T-helper 17 cell (primary cell): Measurements from ENCODE around the gene CAMKMT. TPM values are rescaled to one million over a fixed set of nuclear protein-coding genes. Genes with fewer than 3 reads are reported as not detected.
A peak's percentile ranks its signal among the peaks of the same experiment; 100 is the strongest.
"Not testable (repeated sequence)": the region's sequence is repeated elsewhere in the genome, so short reads cannot be mapped to it uniquely, and the experiment has no call there.

Experiments
- ATAC-seq: fragments of 150-1000 bp; cut with Tn5 transposase; 2 replicates; pipeline ENCODE4 v1.10.0; 2021; ENCODE audit warnings: mild to moderate bottlenecking, moderate library complexity
- DNase-seq, 3 donors: peaks; one replicate each; pipeline versions ENCODE4 v3.0.0 to v3.0.0-alpha.2; 2020 to 2021
- H3K9me3 ChIP-seq: one replicate; pipeline ENCODE4 v1.7.0; 2013; ENCODE audit warnings: low read length, mild to moderate bottlenecking; ENCODE audit not compliant: control insufficient read depth, poor library complexity, severe bottlenecking
- H3K27ac Mint-ChIP-seq: one replicate; pipeline ENCODE4 v1.8.0; 2022; ENCODE audit warnings: mild to moderate bottlenecking, moderate library complexity, mixed read lengths
- H3K27me3 Mint-ChIP-seq: one replicate; pipeline ENCODE4 v1.8.0; 2022; ENCODE audit warnings: mixed read lengths
- H3K36me3 Mint-ChIP-seq: one replicate; pipeline ENCODE4 v1.8.0; 2022; ENCODE audit warnings: low read depth, mixed read lengths
- H3K4me1 Mint-ChIP-seq: one replicate; pipeline ENCODE4 v1.8.0; 2022; ENCODE audit warnings: mild to moderate bottlenecking, mixed read lengths
- H3K4me3 Mint-ChIP-seq: one replicate; pipeline ENCODE4 v1.8.0; 2022; ENCODE audit warnings: mild to moderate bottlenecking, moderate library complexity, mixed read lengths
- total RNA-seq, 4 donors: library from RNA in 2 of 4; stranded (reverse) in 2 of 4; gene quantifications; one replicate each; pipeline ENCODE4 v1.2.3 and lab custom pipeline; 2022 to 2026

Gene CAMKMT
- total RNA-seq, 2 donors from 2014 or later, result 14.8 to 19.8 TPM

DNA sequence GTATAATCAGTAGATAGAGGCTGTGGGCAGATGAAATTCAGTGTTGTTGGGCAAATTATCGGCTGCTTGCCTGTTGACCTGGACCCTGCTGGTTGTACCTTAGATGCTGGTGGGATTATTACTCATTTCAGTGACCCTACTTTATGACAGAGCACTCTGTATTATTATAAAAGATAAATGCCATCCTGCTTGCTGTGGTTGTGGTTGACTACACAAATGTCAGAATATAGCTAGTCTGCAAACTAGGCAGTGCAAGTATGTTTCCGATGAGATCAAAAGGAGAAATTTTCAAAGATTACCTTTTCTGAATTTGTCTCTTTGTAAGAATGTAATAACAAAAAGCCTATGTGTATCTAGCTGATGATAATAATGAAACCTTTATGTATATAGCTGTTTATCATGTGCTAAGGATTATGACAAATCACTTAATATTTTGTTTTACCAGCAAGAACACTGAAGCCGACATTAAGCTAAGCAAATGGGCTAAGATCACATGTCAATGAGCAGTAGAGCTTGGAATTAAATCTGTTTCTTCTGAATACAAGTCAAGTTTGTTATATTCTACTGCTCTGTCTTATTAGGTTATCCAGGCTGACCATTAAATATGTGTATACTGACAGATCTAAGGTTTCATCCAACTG, 219.2 kb downstream of the CAMKMT start:
- no peaks in the 10 kb centered on the region for H3K36me3 Mint-ChIP-seq
- peaks cover 28% of the 10 kb centered on the region for H3K4me1 Mint-ChIP-seq
- H3K27ac Mint-ChIP-seq, result no peak overlapping the region
- ATAC-seq (no peak), DNase-seq (no peak)
- no peaks in the 10 kb centered on the region for H3K9me3 ChIP-seq
- no peaks in the 10 kb centered on the region for H3K27me3 Mint-ChIP-seq
- no peak overlapping the region for H3K4me3 Mint-ChIP-seq

GRCh38 chr2:44582363-44583008, 220.7 kb downstream of the CAMKMT start:
- Mint-ChIP-seq H3K27ac (no peak overlapping the region), H3K27me3 (no peaks in the 10 kb centered on the region), H3K36me3 (no peaks in the 10 kb centered on the region), H3K4me3 (no peak overlapping the region), H3K4me1 (peaks cover 19% of the 10 kb centered on the region)
- no peak for ATAC-seq
- no peaks in the 10 kb centered on the region for H3K9me3 ChIP-seq
- no peak for DNase-seq

- H3K9me3 ChIP-seq, H3K36me3 Mint-ChIP-seq, DNase-seq, H3K4me1 Mint-ChIP-seq, ATAC-seq, H3K27me3 Mint-ChIP-seq, H3K4me3 Mint-ChIP-seq, H3K27ac Mint-ChIP-seq: not testable (repeated sequence)
These were observed 233.9 kb downstream of the CAMKMT start for GRCh38 chr2:44595615-44596014.

GRCh38 chr2:44596537-44597320, 235.0 kb downstream of the CAMKMT start:
- no peak for ATAC-seq
- no peak overlapping the region for H3K27ac Mint-ChIP-seq
- no peak overlapping the region for H3K4me3 Mint-ChIP-seq
- DNase-seq, result no peak
- H3K36me3 Mint-ChIP-seq, result no peaks in the 10 kb centered on the region
- no peaks in the 10 kb centered on the region for H3K27me3 Mint-ChIP-seq
- no peaks in the 10 kb centered on the region for H3K9me3 ChIP-seq
- no peaks in the 10 kb centered on the region for H3K4me1 Mint-ChIP-seq

DNA sequence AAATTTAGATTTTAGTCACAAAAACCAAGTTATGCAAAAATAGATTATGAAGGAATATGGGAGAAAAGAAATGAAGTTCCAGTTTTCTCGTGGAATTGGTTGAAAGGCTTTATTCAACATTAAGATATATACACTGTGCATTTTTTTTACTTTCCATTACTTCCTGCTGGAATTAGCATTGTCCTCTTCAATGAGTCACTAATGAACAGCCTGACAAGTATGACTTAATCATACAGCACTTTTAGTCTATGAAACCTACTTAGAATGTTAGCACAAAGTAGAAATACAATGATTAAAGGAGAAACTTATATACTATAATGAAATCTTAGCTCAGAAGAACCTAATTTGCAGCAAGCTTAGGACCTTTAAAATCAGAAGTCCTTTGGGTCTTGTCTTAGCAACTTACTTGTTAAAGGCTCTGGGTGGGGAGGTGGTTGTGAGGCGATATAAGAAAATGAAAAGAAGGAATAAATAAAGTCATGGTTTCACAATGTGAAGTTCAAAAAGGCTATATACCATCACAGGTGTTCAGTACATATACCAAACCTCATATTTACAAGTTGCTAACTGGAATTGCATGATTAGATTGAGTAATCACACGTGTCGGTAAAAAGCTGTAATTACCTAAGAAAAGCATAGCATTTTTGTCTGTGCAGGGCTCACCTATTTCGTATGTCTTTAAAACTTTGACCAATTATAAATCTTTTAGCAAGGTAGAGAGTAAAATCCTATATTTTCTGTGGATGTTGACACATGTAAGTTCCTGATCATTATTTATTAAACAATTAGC, 236.8 kb downstream of the CAMKMT start:
- Mint-ChIP-seq H3K27ac (no peak overlapping the region), H3K4me1 (no peaks in the 10 kb centered on the region), H3K27me3 (no peaks in the 10 kb centered on the region), H3K4me3 (no peak overlapping the region), H3K36me3 (no peaks in the 10 kb centered on the region)
- DNase-seq (no peak), ATAC-seq (no peak)
- H3K9me3 ChIP-seq, result no peaks in the 10 kb centered on the region

DNA sequence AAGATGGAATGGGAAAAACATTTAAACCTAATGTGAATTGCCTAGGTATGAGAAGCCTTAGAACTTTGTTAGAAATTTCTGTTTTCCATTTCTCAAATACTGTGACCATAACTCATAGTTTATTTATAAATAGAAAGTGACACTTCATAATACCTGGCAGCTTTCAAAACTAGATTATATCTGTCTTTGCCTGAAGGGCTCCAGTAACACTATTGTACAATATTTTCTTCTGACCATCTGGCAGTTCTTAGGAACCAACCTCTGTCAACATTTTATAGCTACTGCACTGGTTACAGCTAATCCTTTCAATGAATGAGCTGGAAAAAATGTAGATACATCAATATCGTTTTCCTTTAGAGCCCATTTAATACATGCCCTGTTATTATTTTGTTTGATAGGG, 237.4 kb downstream of the CAMKMT start:
- H3K4me3 Mint-ChIP-seq, result no peak overlapping the region
- H3K36me3 Mint-ChIP-seq, result no peaks in the 10 kb centered on the region
- DNase-seq, result no peak
- H3K4me1 Mint-ChIP-seq, result no peaks in the 10 kb centered on the region
- no peak overlapping the region for H3K27ac Mint-ChIP-seq
- ATAC-seq, result no peak
- H3K9me3 ChIP-seq, result no peaks in the 10 kb centered on the region
- H3K27me3 Mint-ChIP-seq, result no peaks in the 10 kb centered on the region

GRCh38 chr2:44602446-44602845, 240.7 kb downstream of the CAMKMT start:
- no peaks in the 10 kb centered on the region for H3K9me3 ChIP-seq
- Mint-ChIP-seq H3K4me3 (no peak overlapping the region), H3K36me3 (no peaks in the 10 kb centered on the region), H3K4me1 (no peaks in the 10 kb centered on the region), H3K27ac (no peak overlapping the region), H3K27me3 (no peaks in the 10 kb centered on the region)
- ATAC-seq (no peak), DNase-seq (no peak)

GRCh38 chr2:44605511-44605910, 243.8 kb downstream of the CAMKMT start:
- H3K9me3 ChIP-seq, result no peaks in the 10 kb centered on the region
- no peak overlapping the region for H3K4me3 Mint-ChIP-seq
- no peaks in the 10 kb centered on the region for H3K4me1 Mint-ChIP-seq
- no peak for ATAC-seq
- H3K27me3 Mint-ChIP-seq, result no peaks in the 10 kb centered on the region
- DNase-seq, result no peak
- H3K36me3 Mint-ChIP-seq, result no peaks in the 10 kb centered on the region
- no peak overlapping the region for H3K27ac Mint-ChIP-seq

GRCh38 chr2:44612276-44612675, 250.5 kb downstream of the CAMKMT start:
- Mint-ChIP-seq H3K27me3 (no peaks in the 10 kb centered on the region), H3K36me3 (no peaks in the 10 kb centered on the region), H3K27ac (no peak overlapping the region), H3K4me3 (no peak overlapping the region), H3K4me1 (no peaks in the 10 kb centered on the region)
- ATAC-seq (no peak), DNase-seq (no peak)
- no peaks in the 10 kb centered on the region for H3K9me3 ChIP-seq

- H3K9me3 ChIP-seq, result no peaks in the 10 kb centered on the region
- ATAC-seq, result no peak
- Mint-ChIP-seq H3K4me1 (peaks cover 6% of the 10 kb centered on the region), H3K27me3 (no peaks in the 10 kb centered on the region), H3K36me3 (no peaks in the 10 kb centered on the region), H3K4me3 (no peak overlapping the region), H3K27ac (no peak overlapping the region)
- no peak for DNase-seq
These were observed 253.2 kb downstream of the CAMKMT start for GRCh38 chr2:44614940-44615339.

- Mint-ChIP-seq H3K4me1 (peaks cover 6% of the 10 kb centered on the region), H3K27me3 (no peaks in the 10 kb centered on the region), H3K4me3 (no peak overlapping the region), H3K27ac (no peak overlapping the region), H3K36me3 (no peaks in the 10 kb centered on the region)
- DNase-seq (no peak), ATAC-seq (no peak)
- no peaks in the 10 kb centered on the region for H3K9me3 ChIP-seq
These were observed 254.3 kb downstream of the CAMKMT start for GRCh38 chr2:44615950-44616518.

GRCh38 chr2:44616667-44617155, 255.0 kb downstream of the CAMKMT start:
- DNase-seq (no peak), ATAC-seq (peak; percentile 52)
- H3K4me1 Mint-ChIP-seq, result peaks cover 6% of the 10 kb centered on the region
- H3K36me3 Mint-ChIP-seq, result no peaks in the 10 kb centered on the region
- H3K27ac Mint-ChIP-seq, result no peak overlapping the region
- no peaks in the 10 kb centered on the region for H3K9me3 ChIP-seq
- no peak overlapping the region for H3K4me3 Mint-ChIP-seq
- H3K27me3 Mint-ChIP-seq, result no peaks in the 10 kb centered on the region
